HG02884 (cell line): Measurements from ENCODE around the gene PDE4B.
"Not testable (repeated sequence)": the region's sequence is repeated elsewhere in the genome, so short reads cannot be mapped to it uniquely, and the experiment has no call there.

ENCODE experiments used
- ATAC-seq: cut with Tn5 transposase; IDR thresholded peaks from one replicate; pipeline ENCODE4 v1.9.1; 2021; ENCODE audit warnings: mild to moderate bottlenecking, moderate library complexity; ENCODE audit not compliant: unreplicated experiment

PDE4B gene

DNA sequence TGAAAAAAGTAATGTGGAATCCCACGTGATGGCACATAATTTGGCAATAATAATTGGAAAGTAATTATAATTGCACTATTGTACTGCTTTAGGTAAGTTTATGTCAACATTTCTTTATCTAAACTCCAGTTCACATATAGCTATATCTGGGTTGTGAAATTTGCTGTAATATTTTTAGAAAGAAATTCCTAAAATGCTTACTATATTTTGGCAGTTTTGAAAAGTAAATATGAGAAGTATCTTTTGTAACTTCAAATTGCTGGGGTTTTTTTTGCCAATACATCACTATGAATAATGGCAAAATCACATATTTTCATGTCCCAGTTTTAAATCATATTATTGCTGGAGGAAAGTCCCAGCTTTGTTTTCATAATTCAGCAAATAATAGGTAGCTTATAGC, 197.5 kb downstream of the PDE4B start:
- ATAC-seq: no peak

DNA sequence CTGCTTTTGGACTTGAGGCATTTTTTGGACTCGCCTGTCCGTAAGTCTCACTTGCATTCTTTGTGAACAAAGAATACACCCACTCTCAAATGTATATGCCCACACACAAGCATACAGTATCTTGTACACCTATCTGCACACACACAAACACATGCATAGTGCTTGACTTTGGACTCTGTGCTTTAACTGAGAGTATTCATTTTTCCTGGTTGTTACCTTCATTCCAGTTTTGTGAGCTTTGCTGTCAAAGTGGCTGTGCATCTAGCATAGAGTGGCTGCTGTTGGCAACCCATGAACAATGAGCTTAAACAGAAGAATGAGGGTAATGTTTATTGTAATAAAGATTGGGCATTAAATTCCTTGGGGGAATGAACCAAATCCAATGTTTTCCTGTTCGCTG, 199.0 kb downstream of the PDE4B start:
- ATAC-seq: no peak

DNA sequence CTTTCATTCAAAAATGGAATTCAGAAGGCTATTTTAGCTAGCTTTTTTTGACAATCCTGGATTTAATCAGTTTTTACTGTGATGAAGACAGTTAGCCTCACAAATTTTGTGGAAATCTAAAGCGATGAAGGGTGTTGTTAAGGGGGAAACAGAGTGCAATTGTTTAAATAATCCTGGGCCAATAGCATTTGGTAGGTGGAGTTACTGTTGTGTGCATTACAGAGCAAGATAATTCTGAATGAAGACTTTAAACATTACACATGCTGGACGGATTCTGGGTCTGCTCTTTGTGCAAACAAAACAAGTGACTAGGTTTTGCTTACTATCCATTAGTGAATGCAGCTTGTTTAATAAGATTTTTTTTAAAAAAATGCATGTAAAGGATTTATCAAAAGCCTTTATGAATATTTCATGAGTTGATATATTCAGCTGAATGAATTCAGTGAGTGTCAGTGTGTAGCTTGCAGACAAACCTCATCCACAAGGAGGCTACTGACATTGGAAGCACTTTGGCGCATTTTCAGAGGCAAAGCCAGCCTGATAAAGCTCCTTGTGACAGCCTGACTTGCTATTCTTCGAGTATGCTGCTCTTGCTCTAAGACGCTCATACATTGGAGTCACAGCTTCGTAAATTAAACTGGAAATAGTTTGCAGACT, 199.6 kb downstream of the PDE4B start:
- no peak for ATAC-seq

DNA sequence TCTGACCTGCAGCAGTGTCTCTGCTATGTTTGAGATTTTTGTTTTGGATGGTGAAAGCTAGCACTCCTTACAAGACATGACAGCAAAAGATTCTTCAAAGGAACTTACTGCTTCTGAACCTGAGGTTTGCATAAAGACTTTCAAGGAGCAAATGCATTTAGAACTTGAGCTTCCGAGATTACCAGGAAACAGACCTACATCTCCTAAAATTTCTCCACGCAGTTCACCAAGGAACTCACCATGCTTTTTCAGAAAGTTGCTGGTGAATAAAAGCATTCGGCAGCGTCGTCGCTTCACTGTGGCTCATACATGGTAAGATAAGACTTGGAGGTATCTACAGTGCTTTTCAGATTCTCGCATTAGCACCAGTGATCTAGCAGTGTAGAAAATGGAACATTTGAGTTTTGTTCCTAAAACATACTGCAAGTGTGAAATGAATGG, 200.2 kb downstream of the PDE4B start:
- ATAC-seq: no peak

DNA sequence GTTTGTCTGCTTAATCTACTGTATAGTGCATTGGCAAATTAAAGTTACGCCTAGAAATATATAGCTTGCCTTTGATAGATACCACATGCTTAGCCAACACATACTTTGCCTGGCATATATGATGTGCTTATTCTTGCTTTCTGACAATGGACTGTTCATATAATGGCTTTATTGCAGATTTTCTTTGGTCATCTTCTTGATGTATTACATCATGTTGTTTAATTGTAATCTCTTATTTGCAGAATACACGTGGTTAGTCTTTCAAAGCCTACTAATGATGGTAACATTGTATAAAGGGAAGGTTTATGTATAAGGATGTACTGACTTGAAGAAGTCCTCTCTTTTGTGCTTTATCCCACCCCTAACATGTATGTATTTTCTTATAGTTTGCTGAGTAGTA, 201.5 kb downstream of the PDE4B start:
- no peak for ATAC-seq

DNA sequence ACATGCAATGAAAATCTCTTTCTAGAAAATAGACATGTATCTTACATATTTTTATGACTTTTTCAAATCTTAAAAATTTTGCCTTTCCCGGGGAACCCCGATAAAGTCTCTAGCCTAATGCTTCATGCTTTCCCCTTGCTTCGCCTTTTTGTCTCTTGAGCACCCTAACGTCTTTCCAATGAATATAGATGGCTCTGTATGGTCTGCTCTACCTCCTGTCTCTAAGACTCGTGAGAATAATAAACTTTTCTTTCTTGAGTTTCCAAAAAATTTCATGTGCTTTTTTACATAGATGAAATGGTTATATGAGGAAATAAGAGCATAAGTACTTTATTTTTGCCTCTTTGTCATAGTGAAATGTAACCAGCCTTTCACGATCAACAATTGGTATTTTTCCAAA, 202.6 kb downstream of the PDE4B start:
- no peak for ATAC-seq

DNA sequence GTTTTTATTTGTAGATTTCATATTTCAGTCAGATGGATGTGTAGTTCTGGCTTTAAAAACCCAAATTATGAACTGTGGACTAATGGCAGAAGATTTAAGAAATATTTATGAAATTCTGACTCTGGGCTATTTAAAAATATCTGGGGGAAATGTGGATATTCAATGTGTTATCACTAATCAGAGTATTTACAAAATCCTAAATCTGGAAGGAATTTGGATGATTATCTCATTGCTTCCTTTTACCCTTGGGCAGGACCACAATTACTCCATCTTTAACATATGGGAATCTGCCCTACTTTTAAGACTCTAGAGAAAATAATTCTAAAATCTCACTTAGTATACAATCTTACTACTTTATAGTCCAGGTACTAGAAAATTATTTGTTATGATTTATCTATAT, 203.2 kb downstream of the PDE4B start:
- no peak for ATAC-seq

DNA sequence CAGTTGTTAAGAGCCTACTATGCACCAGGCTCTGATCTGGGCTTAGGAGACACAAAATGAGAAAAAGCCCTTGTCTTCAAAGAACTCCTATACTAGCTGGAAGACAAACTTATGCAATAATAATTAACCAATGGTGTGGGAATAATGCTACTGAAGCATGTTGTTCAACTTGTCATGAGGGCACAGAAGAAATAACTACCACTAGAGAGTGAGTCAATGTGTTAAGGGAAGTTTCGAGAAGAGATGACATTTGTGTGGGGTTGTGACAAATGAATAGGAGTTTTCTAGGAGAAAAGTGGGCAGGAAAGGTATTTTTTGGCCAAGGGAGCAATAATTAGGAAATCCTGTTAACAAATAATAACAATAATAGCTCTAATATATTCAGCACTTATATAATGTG, 205.0 kb downstream of the PDE4B start:
- ATAC-seq: no peak

DNA sequence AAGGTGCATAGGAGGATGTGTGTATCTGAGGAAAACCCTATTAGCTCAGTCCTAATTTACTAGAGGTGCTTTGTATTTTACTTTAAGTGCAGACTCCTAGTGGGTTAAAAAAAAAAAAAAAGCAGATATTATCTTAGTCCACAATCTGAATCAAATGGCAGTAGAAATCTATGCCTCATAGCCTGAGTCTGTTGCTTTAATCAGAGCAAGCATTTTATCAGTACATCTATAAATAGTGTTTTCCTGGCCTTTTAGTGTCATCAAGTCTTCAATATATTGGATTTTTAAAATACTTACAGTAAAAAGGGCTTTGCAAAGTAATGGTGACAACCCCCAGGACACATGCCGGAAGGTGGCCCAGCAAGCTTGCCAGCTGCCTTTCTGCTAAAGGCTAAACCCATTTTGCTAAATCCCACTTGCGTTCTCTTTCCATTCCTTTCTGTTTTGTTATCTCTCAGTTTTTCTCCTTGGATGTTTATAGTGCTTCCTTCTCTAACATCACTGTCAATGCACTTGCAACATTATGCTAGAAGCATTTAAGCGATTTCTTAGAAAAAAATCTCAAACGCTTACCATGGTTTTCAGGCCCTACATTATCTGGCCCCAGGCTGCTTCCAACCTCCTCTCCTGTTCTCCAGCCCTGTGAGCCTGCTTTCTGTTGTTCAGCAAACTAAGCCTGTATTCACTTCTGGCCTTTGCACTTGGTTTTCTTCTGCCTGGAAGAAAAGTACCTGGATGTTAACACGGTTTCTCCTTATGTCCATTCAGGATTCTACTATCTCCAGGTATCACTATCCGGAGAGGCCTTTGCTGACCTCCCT, 206.3 kb downstream of the PDE4B start:
- ATAC-seq: no peak

DNA sequence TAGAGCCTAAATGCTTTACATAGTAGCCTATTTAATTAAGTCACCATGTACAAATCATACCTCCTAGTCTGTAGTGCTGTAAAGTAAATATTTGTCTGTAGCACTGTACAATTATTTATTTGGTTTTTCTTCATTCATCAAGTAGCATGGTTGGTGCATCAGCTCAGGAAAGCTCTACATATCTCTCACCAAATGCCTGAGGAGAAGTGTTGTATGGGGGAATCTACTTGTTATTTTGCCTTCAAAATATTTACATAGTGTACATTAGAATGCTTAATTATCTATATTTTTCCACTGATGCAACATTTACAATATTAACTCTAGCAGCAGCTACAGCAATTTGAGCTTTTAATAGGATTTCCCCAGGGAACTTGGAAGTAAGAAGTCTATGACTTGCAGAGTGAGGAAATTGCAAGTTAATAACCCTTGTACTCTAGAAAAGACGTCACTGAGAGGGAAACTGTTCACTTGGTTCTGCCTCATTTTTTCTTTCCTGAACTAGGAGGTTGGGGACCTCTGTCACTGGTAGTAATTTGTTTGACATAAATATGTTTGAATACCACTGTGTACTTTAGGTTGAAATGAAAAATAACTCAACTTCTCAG, 207.4 kb downstream of the PDE4B start:
- no peak for ATAC-seq

DNA sequence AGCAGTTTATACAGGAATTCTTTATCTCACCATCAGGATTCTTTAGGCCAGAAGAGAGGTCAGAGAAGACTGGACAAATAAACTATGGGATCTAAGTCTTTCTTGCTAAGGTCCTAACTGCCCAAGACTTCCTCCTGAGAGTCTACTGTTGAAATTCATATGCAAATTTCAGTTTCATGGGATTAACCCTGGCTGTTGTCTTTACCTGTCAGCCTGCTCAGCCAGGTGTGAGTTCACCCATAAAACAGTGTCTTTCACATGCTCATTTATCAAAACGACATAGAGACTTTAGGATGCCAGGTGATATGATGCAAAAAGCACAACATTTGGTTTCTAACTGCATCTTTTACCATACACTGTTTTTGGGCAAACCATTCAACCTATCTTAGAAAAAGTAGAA, 211.0 kb downstream of the PDE4B start:
- ATAC-seq: no peak

DNA sequence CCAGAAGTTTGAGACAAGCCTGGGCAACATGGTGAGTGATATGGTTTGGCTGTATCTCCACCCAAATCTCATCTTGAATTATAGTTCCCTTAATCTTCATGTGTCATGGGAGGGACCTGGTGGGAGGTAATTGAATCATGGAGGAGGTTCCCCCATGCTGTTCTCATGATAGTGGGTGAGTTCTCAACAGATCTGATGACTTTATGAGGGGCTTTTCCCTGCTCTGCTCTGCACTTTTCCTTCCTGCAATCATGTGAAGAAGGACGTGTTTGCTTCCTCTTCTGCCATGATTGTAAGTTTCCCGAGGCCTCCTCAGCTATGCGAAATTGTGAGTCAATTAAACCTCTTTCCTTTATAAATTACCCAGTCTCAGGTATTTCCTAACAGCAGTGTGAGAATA, 213.8 kb downstream of the PDE4B start:
- not testable (repeated sequence) for ATAC-seq

DNA sequence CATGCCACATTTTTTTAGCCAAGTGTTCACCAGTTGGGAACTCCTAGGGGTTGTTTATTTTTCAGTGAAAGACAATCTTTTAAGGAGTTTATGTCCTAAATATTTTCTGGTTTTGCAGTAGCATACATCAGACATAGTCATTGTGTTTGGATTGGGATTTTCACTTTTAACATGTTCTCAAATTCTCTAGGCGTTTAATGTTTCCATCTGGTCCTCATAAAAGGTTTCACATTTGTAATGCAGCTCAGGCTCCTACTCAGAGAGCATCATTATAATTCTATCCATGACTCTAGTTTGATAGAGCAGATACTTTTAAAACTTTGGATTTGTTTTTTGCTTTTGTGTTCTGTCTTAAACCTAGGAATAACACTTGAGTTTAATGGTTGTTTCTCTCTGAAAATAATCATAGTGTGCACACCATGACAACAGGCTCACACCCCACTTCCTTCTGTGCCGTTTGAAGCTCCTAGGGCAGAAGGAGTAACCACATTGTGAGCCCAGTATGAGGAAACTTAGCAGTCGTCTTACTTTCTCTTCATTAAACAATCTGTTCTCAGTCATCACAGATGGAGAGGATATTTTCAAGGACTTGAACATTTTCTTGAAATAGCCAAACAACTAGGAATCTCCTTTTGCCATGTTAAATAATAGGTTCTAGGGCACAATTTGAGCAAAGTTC, 219.6 kb downstream of the PDE4B start:
- ATAC-seq: no peak

DNA sequence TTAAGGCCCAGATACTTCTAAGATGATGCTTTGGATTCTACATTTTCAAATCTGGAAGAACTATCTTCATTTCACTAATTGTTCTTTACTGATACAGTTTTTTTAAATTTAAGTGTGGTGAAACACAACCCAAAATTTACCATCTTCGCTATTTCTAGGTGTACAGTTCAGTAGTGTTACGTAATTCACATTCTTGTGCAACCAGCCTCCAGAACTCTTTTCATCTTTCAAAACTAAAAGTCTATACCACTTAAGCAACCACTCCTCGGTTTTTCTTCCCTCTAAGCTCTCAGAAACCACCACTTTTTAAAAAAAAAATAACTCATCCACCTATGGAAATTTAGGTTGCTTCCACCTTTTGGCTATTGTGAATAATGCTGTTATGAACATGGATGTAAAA, 220.7 kb downstream of the PDE4B start:
- ATAC-seq: no peak

DNA sequence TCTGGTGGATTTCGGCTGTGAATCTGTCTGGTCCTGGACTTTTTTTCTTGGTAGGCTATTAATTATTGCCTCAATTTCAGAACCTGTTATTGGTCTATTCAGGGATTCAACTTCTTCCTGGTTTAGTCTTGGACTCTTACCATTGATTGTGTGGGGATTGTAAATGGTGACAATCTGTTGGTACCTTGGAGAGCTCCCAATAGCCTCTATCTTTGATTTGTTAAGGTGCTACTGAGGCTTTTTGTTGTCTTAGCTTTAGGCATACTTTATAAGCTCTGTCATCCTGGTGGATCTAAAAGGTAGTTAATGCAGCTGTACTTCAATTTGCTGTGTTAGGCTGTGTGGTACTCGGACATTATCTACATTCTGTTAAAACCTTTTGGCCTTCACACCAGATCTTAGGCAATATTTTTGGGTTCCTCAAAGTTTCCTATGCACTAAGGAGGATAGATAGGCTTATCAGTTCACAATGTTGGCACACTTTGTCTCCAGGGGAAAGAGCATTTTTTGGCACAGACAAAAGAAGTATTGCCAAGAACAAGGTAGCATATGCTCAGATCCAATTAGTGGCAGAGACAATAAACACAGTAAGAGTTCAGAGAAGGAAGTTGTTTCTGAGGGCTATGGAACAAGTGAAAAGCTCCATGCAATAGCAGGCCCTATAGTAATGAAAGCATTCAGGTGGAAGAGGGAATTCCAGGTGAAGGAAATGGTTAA, 230.4 kb downstream of the PDE4B start:
- ATAC-seq: no peak

DNA sequence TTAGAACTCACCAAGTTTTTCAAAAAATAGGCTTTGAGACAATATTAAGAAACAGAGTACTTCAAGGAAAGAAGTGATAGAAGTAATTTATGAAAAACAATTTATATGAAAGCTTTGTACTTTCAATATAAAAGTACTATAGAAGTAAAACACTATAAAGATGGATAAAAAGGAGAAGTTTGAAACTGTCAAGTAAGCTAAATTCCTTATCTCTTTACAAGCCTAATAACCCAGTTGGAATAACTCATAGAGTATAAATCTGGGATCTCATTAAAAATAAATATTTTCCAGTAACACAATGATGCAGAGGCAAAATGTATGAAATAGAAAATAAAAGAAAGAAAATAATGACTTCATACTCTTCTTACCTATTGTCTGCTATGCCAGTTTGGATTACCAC, 232.5 kb downstream of the PDE4B start:
- ATAC-seq: no peak

DNA sequence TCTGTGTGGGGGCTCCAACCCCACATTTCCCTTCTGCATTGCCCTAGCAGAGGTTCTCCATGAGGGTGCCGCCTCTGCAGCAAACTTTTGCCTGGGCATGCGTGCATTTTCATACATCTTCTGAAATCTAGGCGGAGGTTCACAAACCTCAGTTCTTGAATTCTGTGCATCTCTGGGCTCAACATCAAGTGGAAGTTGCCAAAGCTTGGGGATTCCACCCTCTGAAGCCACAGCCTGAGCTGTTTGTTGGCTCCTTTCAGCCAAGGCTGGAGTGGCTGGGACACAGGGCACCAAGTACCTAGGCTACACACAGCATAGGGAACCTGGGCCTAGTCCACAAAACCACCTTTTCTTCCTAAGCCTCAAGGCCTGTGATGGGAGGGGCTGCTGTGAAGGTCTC, 235.3 kb downstream of the PDE4B start:
- ATAC-seq: no peak

DNA sequence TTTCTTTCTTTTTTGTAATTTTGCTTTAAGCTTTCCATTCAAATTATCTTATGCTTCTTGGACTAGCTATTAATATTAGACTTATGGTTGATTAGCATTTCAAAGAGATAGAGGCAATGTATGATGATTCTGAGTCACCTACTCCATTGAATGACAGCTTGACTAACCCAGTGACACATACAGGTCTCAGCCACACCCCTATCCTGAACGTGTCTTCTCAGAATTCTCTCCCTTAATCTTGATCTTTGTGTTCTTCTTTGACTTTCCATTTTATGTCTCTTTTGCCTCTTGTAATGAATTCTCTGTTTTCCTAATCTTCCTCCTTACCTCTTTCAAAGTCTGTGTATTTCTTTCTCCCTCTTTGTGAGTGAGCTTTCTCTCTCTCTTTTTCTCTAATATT, 241.1 kb downstream of the PDE4B start:
- no peak for ATAC-seq

DNA sequence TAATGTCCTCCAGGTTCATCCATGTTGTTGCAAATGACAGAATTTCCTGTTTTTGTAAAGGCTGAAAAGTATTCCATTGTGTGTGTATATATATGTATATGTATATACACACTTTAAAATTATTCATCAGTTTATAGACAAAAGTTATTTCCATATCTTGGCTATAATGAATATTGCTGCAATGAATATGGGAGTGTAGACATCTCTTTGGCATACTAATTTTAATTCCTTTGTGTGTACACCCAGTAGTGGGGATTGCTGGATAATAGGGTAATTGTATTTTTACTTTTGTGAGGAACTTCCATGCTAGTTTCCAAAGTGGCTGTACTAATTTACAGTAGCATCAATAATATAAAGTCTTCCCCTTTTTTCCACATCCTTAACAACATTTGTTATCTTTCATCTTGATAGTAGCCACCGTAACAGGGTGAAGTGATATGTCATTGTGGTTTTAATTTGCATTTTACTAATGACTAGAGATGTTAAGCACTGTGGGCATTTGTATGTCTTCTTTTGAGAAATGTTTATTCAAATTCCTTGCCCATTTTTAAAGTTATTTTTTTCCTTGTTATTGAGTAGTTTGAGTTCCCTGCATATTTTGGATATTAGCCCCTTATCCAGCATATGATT, 243.0 kb downstream of the PDE4B start:
- ATAC-seq: no peak

DNA sequence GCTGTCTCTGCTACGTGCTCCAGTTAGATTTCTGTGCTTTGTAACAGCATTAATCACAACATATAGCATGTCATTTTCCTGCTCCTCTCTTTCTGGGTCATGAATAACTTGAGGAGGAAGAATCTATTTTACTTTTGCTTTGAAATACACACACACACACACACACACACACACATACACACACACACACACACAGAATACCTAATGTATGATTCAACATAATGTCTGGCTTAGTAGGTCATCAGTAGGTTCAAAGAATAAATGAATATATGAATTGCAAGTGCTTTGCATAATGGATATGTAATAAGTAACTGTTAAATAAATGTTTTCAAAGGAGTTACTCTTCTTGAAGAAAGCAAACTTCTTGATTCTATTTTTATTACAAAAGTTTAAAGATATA, 249.0 kb downstream of the PDE4B start:
- ATAC-seq: no peak

DNA sequence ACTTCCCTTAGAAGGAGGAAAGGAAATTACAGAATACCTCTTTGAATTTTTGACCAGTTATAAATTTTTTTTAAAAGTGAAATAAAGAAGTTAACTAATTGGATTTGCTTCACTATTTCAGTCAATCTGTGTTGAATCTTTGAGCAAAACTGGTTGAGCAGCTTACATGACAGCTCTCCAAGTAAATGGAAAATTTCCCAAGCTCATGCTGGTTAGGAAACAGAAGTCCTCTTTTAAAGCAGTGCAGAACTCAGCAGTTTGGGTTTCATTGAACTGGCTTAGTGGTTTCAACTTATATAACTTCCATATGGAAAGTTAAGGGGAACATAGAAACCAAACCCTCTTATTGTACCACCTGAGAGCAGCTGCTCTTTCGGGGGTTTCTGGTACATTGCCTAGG, 250.5 kb downstream of the PDE4B start:
- no peak for ATAC-seq
